ENCODE measurements around the gene AMER3.
"Not testable (repeated sequence)": the region's sequence is repeated elsewhere in the genome, so short reads cannot be mapped to it uniquely, and the experiment has no call there.

The AMER3 gene, protein sequence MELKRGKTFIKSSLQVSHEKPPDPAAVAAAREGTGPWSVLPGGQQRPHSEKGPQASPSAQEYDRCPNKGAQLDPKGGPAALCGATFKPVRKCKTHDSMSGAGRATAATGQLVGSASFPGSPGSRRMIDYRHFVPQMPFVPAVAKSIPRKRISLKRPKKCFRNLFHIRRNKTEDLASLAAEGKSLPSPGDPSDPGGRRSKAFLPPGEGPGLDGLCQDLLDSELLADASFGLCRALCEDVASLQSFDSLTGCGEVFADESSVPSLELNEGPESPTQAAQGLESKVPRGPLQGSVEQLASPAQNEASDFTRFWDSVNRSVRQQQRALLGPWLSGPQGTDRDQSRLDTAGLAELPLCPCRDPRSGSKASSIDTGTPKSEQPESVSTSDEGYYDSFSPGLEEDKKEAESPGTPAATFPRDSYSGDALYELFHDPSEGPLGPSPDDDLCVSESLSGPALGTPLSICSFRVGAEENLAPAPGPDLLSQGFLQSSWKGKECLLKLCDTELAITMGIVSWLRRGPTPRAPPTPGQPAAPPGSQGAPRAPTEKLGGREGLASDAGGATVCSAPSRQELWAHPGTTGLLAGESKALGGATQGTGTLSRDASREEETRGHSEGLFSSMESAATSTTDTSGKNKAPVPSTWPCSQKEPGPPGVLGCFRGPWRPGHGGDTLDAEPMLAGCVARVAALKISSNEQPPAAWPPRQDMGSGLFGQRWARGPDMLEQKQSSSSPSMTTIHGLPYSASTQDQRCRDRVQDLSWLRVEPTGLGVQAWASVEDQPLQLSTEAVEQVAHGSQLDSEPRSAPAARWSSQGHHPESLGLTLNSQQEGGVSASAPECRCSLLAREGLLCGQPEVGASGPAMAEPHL

GRCh38 chr2:130755256-130756052 is at the start of gene AMER3:
TSS of gene AMER3 (plus strand) at chr2:130755540. CDS start at chr2:130762073, 6,533 bp downstream.
- ATAC-seq: peak in 1 of 2 donors; percentile 7

- ATAC-seq: not testable (repeated sequence)
Observed at GRCh38 chr2:130714795-130715194, 40.5 kb upstream of the AMER3 start.

GRCh38 chr2:130720036-130720435 is 35.3 kb upstream of the AMER3 start:
- ATAC-seq: no peak

- no peak for ATAC-seq
Observed at GRCh38 chr2:130720528-130720927, 34.8 kb upstream of the AMER3 start.

- no peak for ATAC-seq
Observed at GRCh38 chr2:130724455-130724854, 30.9 kb upstream of the AMER3 start.

DNA sequence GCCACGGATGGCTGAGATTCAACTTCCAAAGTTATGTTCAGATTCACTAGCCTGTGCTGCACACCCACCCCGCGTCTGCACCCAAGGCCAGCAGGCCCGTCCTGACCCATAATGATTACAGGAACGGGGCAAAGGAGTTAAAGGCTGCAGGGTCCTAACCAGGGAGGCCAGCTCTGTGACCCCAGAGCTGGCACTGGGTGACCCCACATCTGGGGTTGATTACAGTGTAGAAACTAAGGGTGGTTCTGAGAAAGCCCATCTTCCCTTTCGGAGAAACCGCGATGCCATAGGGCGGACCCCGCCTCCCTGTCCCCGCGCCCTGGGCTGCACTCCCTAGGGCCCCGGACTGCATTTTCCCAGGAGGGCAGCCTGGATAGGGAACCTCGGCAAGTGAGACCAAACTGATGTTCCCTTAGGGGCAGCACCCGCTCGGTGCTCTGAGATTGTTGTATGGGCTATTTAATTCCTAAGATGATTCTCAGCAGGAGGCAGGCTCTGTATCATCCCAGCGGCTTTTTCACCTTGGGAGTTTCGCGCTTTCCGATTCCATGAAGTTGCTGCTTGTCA is 28.6 kb upstream of the AMER3 start:
- no peak for ATAC-seq

DNA sequence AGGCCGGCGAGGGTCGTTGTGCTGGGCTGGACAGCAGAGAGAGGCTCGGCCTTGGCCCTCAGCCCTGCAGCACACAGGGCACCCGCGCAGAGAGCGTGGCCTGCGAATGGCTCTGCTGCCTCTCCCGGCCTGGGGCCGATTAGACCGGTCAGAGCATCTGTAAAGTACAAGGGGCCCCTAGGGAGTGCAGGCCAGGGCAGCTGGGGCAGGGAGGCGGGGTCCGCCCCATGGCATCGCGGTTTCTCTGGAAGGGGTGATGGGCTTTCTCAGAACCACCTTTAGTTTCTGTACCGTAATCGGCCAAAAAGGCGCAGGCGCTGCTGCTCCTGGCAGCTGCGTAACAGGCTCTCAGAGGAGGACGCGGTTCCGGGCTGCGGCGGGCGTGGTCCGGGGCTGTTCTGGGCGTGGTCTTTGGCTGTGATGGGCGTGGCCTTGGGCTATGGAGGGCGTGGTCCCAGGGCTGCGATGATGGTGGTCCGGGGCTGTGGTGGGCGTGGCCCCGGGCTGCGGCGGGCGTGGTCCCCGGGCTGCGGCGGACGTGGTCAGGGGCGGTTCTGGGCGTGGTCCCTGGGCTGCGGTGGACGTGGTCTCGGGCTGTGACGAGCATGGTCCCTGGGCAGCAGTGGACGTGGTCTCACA is 27.9 kb upstream of the AMER3 start:
- ATAC-seq: peak; percentile 90 to 92

DNA sequence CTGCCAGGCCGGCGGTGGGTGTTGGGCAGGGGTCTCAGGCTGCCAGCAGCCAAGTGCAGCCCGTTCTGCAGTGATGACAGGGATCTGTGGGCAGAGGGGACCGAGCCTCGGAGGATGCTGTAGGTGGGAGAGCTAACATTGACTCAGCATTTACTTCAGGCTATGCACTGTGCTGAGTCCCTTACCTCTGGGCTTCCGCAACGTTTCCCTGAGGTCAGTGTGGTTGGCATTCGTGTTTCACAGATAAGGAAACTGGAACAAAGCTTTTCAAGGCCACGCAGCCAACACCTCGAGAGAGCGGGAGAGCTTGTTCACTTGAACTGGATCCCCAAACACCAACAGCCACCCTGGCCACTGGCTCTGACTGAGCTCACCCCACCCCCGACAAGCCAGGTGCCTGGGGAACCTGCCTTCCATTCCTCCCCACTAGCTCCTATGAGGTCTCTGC is 27.3 kb upstream of the AMER3 start:
- ATAC-seq: peak; percentile 40 to 47

- no peak for ATAC-seq
Observed at GRCh38 chr2:130728549-130729316, 26.6 kb upstream of the AMER3 start, which contains the start of gene GPR148. TSS of gene GPR148 (plus strand) at chr2:130729070. CDS start at chr2:130729152, 82 bp downstream.

GRCh38 chr2:130729322-130730299 is 25.7 kb upstream of the AMER3 start:
- no peak for ATAC-seq

- ATAC-seq: not testable (repeated sequence)
Observed at GRCh38 chr2:130732257-130732656, 23.1 kb upstream of the AMER3 start.

GRCh38 chr2:130735200-130735599 is 20.1 kb upstream of the AMER3 start:
- ATAC-seq: no peak

- no peak for ATAC-seq
Observed at GRCh38 chr2:130736487-130736886, 18.9 kb upstream of the AMER3 start.

GRCh38 chr2:130737592-130737991 is 17.7 kb upstream of the AMER3 start:
- ATAC-seq: no peak

GRCh38 chr2:130740671-130741070 is 14.7 kb upstream of the AMER3 start:
- ATAC-seq: no peak

GRCh38 chr2:130743278-130743677 is 12.1 kb upstream of the AMER3 start:
- no peak for ATAC-seq

GRCh38 chr2:130744287-130745117 is 10.8 kb upstream of the AMER3 start:
- ATAC-seq: no peak

GRCh38 chr2:130749078-130749477 is 6.3 kb upstream of the AMER3 start:
- ATAC-seq: no peak

DNA sequence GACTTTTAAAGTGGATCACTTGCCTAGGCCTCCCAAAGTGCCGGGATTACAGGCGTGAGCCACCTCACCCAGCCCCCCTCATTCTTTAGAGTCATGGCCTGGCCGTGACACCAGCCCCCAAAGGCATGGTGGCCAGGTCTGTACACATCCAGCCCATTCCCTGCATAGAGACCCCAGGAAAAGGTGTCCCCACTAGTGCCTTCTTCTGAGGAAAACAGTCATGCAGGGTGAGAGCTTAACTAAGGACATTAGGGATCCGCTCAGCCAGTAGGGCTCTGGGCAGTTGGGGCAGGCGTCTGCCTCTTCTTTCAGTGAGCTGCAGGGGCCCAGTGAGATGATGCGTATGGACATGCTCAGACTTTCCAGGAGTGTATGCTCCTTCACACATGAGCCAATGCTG is 5.7 kb upstream of the AMER3 start:
- no peak for ATAC-seq
